Choroid plexus epithelial cell (primary cell): ENCODE data around the gene SRCAP.

ENCODE experiments used
- DNase-seq: peaks from one replicate; pipeline ENCODE4 v3.0.0-alpha.2; 2010; ENCODE audit warnings: low read depth
- H3K4me3 ChIP-seq: 2 replicates; pipeline ENCODE4 v1.5.1; 2011; ENCODE audit warnings: low read depth, mild to moderate bottlenecking, control low read depth, low read length, moderate library complexity
- CTCF ChIP-seq: conservative IDR thresholded peaks from 2 replicates; pipeline ENCODE4 v1.5.1; 2011; ENCODE audit warnings: low read depth, mild to moderate bottlenecking, control low read depth, inconsistent platforms, low read length, moderate library complexity

The SRCAP gene

GRCh38 chr16:30715750-30716445 lies 16.9 kb downstream of the SRCAP start:
- no peak for TF ChIP-seq CTCF
- no peak overlapping the region for H3K4me3 ChIP-seq
- peak; percentile 68 for DNase-seq

GRCh38 chr16:30720086-30720485 lies 21.1 kb downstream of the SRCAP start:
- no peak overlapping the region for H3K4me3 ChIP-seq
- no peak for TF ChIP-seq CTCF
- no peak for DNase-seq

GRCh38 chr16:30720694-30721093 lies 21.7 kb downstream of the SRCAP start:
- no peak overlapping the region for H3K4me3 ChIP-seq
- no peak for DNase-seq
- no peak for TF ChIP-seq CTCF

GRCh38 chr16:30721167-30721566 lies 22.2 kb downstream of the SRCAP start:
- no peak for DNase-seq
- TF ChIP-seq CTCF: no peak

GRCh38 chr16:30721606-30722005 lies 22.6 kb downstream of the SRCAP start:
- DNase-seq: no peak
- H3K4me3 ChIP-seq: no peak overlapping the region
- TF ChIP-seq CTCF: no peak

More at GRCh38 chr16:30721167-30721566, 22.2 kb downstream of the SRCAP start:
- no peak overlapping the region for H3K4me3 ChIP-seq

GRCh38 chr16:30722443-30722842 lies 23.5 kb downstream of the SRCAP start:
- no peak for TF ChIP-seq CTCF
- H3K4me3 ChIP-seq: no peak overlapping the region
- no peak for DNase-seq

GRCh38 chr16:30722916-30723315 lies 23.9 kb downstream of the SRCAP start:
- no peak for DNase-seq
- TF ChIP-seq CTCF: no peak
- no peak overlapping the region for H3K4me3 ChIP-seq
